GM10266 (cell line): ENCODE measurements around the gene SLC22A13.

ENCODE experiments used
- DNase-seq: peaks from one replicate; pipeline ENCODE4 v3.0.0; 2012; ENCODE audit errors: extremely low spot score
- TF ChIP-seq, protein P1 (sequence below): IDR thresholded peaks from 2 replicates; pipeline ENCODE4 v1.5.1; 2012; ENCODE audit warnings: mild to moderate bottlenecking, low read depth; ENCODE audit not compliant: control insufficient read depth, insufficient read depth; ENCODE audit errors: missing control alignments

Gene SLC22A13, protein sequence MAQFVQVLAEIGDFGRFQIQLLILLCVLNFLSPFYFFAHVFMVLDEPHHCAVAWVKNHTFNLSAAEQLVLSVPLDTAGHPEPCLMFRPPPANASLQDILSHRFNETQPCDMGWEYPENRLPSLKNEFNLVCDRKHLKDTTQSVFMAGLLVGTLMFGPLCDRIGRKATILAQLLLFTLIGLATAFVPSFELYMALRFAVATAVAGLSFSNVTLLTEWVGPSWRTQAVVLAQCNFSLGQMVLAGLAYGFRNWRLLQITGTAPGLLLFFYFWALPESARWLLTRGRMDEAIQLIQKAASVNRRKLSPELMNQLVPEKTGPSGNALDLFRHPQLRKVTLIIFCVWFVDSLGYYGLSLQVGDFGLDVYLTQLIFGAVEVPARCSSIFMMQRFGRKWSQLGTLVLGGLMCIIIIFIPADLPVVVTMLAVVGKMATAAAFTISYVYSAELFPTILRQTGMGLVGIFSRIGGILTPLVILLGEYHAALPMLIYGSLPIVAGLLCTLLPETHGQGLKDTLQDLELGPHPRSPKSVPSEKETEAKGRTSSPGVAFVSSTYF

DNA sequence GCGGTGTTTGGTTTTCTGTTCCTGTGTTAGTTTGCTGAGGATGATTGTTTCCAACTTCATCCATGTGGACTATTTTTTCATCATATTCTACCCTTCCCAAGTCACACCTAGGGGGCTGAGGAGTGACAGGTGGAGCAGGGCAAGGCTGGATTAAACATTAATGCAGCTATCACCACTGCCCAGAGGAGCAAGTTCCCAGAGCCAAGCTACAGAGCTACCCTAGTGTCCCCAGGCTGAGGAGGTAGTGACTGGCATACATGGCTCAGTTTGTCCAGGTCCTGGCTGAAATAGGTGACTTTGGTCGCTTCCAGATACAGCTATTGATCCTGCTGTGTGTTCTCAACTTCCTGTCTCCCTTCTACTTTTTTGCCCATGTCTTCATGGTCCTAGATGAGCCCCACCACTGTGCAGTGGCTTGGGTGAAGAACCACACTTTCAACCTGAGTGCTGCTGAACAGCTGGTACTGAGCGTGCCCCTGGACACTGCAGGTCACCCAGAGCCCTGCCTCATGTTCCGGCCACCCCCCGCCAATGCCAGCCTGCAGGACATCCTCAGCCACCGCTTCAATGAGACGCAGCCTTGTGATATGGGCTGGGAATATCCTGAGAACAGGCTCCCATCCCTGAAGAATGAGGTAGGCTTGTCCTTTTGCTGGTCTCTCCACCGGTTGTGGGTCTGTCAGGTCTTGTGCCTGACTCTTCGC, at the start of gene SLC22A13:
Gene SLC22A13, plus strand, starts transcription at position 209 of the 704 bp plus-strand sequence. Its CDS starts 49 bp downstream, at position 258.
- no peak for DNase-seq
- TF ChIP-seq, protein P1, sequence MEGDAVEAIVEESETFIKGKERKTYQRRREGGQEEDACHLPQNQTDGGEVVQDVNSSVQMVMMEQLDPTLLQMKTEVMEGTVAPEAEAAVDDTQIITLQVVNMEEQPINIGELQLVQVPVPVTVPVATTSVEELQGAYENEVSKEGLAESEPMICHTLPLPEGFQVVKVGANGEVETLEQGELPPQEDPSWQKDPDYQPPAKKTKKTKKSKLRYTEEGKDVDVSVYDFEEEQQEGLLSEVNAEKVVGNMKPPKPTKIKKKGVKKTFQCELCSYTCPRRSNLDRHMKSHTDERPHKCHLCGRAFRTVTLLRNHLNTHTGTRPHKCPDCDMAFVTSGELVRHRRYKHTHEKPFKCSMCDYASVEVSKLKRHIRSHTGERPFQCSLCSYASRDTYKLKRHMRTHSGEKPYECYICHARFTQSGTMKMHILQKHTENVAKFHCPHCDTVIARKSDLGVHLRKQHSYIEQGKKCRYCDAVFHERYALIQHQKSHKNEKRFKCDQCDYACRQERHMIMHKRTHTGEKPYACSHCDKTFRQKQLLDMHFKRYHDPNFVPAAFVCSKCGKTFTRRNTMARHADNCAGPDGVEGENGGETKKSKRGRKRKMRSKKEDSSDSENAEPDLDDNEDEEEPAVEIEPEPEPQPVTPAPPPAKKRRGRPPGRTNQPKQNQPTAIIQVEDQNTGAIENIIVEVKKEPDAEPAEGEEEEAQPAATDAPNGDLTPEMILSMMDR, result no peak

DNA sequence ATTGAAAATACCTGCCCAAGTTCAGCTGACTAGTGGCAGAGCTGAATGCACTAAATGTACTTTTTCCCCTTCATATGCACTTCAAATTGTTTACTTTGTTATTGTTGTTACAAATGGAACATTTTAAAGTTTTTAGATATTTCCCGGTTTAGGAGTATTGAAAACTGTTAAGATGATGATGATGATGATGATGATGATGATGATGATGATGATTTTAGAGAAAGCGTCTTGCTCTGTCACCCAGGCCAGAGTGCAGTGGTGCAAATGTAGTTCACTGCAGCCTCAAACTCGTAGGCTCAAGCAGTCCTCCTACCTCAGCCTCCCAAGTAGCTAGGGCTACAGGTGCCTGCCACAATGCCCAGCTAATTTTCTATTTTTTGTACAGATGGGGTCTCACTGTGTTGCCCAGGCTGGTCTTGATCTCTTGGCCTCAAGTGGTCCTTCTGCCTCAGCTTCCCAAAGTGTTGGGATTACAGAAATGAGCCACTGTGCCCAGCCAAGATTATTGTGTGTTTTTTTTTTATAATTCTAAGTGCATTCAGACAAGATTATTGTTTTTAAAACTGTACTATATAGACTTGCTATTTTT, 45.9 kb upstream of the SLC22A13 start:
- no peak for DNase-seq

DNA sequence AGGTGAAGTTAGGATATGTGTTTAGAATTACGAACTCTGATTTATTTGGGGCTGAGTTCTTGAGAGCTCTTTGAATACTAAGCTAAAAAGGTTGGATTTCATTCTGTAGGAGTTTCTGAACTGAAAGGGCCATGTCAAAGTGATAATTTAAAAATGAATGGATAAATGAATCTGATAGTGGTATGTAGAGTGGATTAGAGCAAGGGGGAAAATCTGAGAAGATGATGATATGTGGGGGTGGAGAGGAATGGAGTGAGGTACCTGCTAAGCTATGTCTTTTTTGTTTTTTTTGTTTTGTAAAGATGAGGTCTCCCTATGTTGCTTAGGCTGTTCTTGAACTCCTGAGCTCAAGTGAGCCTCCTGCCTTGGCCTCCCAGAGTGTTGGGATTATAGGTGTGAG, 44.6 kb upstream of the SLC22A13 start:
- DNase-seq, result no peak

More for the DNA sequence above, 45.9 kb upstream of the SLC22A13 start:
- TF ChIP-seq, protein P1, result no peak

DNA sequence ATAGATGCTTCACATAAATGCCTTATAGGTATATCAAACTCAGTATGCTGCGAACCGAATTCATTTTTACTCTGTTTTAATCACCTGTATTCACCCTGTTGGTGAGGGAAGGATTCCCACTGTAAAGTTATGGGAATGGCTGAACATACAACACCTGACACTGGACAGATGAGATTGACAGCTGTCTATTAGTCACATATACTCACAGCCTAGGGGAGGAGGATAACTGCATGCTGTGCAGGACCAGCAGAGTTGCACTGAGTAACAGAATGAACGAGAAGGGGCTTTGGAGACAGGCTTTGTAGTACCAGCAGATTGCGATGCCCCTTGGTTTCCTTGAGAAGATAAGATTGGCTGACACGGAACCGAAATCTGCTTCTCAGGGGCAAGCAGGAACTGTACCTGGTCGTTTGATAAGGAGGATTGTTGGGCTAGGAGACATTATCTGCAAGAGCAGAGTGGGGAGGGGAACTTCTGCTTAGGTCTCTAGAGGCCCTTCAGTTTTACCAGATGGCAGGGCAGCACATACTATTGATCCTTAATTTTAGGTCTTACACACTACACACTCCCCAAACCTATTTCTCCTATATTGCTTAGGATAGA, 43.5 kb upstream of the SLC22A13 start:
- TF ChIP-seq, protein P1, result no peak
- no peak for DNase-seq

More for the DNA sequence above, 44.6 kb upstream of the SLC22A13 start:
- TF ChIP-seq, protein P1, result no peak

DNA sequence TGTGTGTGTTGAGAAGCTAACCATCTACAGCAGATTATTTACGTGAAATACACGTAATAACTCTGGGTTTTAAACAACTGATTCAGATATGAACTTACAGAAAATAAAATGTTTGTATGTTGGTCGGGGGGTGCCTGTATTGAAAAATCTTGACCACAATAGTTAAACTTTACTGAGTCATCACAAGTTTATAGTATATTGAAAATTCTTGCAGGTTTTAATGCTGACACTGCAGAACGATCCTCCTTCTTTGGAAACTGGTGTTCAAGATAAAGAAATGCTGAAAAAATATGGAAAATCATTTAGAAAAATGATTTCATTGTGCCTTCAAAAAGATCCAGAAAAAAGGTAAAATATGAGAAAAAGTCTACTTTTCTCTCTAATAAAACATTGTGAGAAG, 41.3 kb upstream of the SLC22A13 start:
- TF ChIP-seq, protein P1, result no peak
- no peak for DNase-seq

DNA sequence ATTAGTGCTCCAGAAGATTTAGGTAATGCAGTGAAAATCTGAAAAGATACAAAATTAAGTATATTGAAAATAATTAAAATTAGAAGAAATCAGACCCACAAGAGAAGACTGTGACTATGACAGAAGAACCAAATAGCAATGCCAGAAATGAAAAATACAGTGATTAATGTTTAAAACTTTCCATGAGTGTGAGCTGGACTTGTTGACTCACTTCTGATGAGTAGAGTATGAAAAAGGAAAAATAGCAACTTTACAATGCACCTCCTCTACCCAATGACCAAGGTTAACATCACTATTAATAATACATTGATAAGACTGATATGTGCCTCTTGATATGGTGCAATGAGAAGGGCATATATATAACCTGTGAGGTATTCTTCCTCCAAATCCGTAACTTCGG, 39.3 kb upstream of the SLC22A13 start:
- TF ChIP-seq, protein P1, result no peak
- DNase-seq, result no peak
